Prostate gland (tissue), 2 donors: ENCODE results near the gene UNC13B.

Source experiments
- POLR2A ChIP-seq: fragments of 450-650 bp; IDR thresholded peaks from one replicate; pipeline ENCODE4 v1.6.1; 2016; ENCODE audit warnings: antibody characterized with exemption, mild to moderate bottlenecking
- TF ChIP-seq, protein P1 (sequence below), 4 experiments: fragments of 200-600 bp in 2 of 4; fragments of 450-650 bp in 2 of 4; sonication (generic) in 2 of 4; IDR thresholded peaks; 1 replicate in 3 of 4; 2 replicates in 1 of 4; pipeline ENCODE4 v1.5.1; 2016 to 2019; ENCODE audit warnings: antibody characterized with exemption in 4 of 4, mild to moderate bottlenecking in 2 of 4, moderate library complexity in 2 of 4

DNA sequence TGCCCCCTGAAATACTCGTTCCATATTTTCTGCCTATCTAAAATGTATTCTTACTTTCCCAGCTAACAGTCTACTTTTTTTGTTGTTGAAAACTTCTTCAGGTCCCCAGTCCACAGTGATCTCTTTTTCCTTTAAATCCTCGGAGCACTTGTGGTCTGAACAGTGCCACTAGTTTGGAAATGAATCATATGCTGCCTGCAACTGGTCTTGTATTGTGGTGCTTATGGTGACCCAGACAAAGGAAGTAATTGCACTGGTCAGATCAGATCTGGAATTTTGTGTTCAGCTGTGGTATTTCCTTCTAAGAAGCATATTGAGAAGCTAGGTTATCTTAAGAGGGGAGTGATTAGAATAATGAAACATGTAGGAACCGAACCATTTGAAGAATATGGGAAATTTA lies 2.9 kb downstream of the UNC13B start:
- TF ChIP-seq, protein P1, sequence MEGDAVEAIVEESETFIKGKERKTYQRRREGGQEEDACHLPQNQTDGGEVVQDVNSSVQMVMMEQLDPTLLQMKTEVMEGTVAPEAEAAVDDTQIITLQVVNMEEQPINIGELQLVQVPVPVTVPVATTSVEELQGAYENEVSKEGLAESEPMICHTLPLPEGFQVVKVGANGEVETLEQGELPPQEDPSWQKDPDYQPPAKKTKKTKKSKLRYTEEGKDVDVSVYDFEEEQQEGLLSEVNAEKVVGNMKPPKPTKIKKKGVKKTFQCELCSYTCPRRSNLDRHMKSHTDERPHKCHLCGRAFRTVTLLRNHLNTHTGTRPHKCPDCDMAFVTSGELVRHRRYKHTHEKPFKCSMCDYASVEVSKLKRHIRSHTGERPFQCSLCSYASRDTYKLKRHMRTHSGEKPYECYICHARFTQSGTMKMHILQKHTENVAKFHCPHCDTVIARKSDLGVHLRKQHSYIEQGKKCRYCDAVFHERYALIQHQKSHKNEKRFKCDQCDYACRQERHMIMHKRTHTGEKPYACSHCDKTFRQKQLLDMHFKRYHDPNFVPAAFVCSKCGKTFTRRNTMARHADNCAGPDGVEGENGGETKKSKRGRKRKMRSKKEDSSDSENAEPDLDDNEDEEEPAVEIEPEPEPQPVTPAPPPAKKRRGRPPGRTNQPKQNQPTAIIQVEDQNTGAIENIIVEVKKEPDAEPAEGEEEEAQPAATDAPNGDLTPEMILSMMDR (IDR thresholded peaks at IDR 0.05): no peak
- TF ChIP-seq POLR2A: no peak
